Trophoblast cell (in vitro differentiated cells and primary cell): Measurements from ENCODE around the gene MYH2.

Experiments
- DNase-seq, 2 donors: peaks; one replicate each; pipeline ENCODE4 v3.0.0-alpha.2; 2016
- H2AFZ ChIP-seq: 2 replicates; pipeline ENCODE4 v1.6.1; 2013; ENCODE audit warnings: low read length, moderate library complexity, mild to moderate bottlenecking; ENCODE audit not compliant: insufficient read depth, poor library complexity
- H2AK5ac ChIP-seq: 2 replicates; pipeline ENCODE4 v1.6.1; 2013; ENCODE audit warnings: mild to moderate bottlenecking, low read length
- H2BK120ac ChIP-seq: 2 replicates; pipeline ENCODE4 v1.6.1; 2013; ENCODE audit warnings: low read length, mild to moderate bottlenecking, moderate library complexity; ENCODE audit not compliant: insufficient read depth, poor library complexity
- H2BK12ac ChIP-seq: 2 replicates; pipeline ENCODE4 v1.6.1; 2013; ENCODE audit warnings: mild to moderate bottlenecking, low read length, moderate library complexity
- H2BK5ac ChIP-seq: 2 replicates; pipeline ENCODE4 v1.6.1; 2013; ENCODE audit warnings: low read length, low read depth, moderate library complexity, mild to moderate bottlenecking; ENCODE audit not compliant: poor library complexity
- H3K14ac ChIP-seq: 2 replicates; pipeline ENCODE4 v1.6.1; 2013; ENCODE audit warnings: mild to moderate bottlenecking, low read length
- H3K18ac ChIP-seq: 2 replicates; pipeline ENCODE4 v1.6.1; 2013; ENCODE audit warnings: mild to moderate bottlenecking, low read length
- H3K23ac ChIP-seq: 2 replicates; pipeline ENCODE4 v1.6.1; 2013; ENCODE audit warnings: low read length
- H3K27ac ChIP-seq: 2 replicates; pipeline ENCODE4 v1.5.1; 2013; ENCODE audit warnings: low read depth, mild to moderate bottlenecking, inconsistent platforms, low read length, moderate library complexity
- H3K27me3 ChIP-seq: 2 replicates; pipeline ENCODE4 v1.6.1; 2013; ENCODE audit warnings: inconsistent platforms, mild to moderate bottlenecking, low read length, moderate library complexity; ENCODE audit not compliant: insufficient read depth
- H3K36me3 ChIP-seq, 2 experiments: 1 replicate in 1 of 2; 2 replicates in 1 of 2; pipeline ENCODE4 v1.6.1; 2013; ENCODE audit warnings: low read length in 2 of 2, mild to moderate bottlenecking in 2 of 2, moderate library complexity in 1 of 2; ENCODE audit not compliant: insufficient read depth in 2 of 2, control insufficient read depth in 1 of 2
- H3K4ac ChIP-seq: 2 replicates; pipeline ENCODE4 v1.6.1; 2013; ENCODE audit warnings: low read depth, mild to moderate bottlenecking, low read length, moderate library complexity
- H3K4me1 ChIP-seq, 2 experiments: 1 replicate in 1 of 2; 2 replicates in 1 of 2; pipeline ENCODE4 v1.6.1; 2013; ENCODE audit warnings: low read length in 2 of 2, mild to moderate bottlenecking in 2 of 2, moderate library complexity in 1 of 2; ENCODE audit not compliant: insufficient read depth in 2 of 2, control insufficient read depth in 1 of 2
- H3K4me2 ChIP-seq: 2 replicates; pipeline ENCODE4 v1.6.1; 2013; ENCODE audit warnings: inconsistent platforms, mild to moderate bottlenecking, low read length, moderate library complexity
- H3K4me3 ChIP-seq: 2 replicates; pipeline ENCODE4 v1.5.1; 2013; ENCODE audit warnings: mild to moderate bottlenecking, low read depth, low read length, inconsistent platforms
- H3K79me1 ChIP-seq: one replicate; pipeline ENCODE4 v1.6.1; 2013; ENCODE audit warnings: low read length
- H3K79me2 ChIP-seq: 2 replicates; pipeline ENCODE4 v1.6.1; 2013; ENCODE audit warnings: low read length, mild to moderate bottlenecking; ENCODE audit not compliant: control insufficient read depth, insufficient read depth, poor library complexity
- H3K9ac ChIP-seq: 2 replicates; pipeline ENCODE4 v1.6.1; 2013; ENCODE audit warnings: mild to moderate bottlenecking, low read length
- H3K9me3 ChIP-seq: 2 replicates; pipeline ENCODE4 v1.6.1; 2013; ENCODE audit warnings: low read depth, mild to moderate bottlenecking, control low read depth, inconsistent platforms, low read length; ENCODE audit not compliant: insufficient read depth
- H4K12ac ChIP-seq: 2 replicates; pipeline ENCODE4 v1.6.1; 2013; ENCODE audit warnings: low read depth, mild to moderate bottlenecking, low read length, moderate library complexity
- H4K8ac ChIP-seq: 2 replicates; pipeline ENCODE4 v1.6.1; 2013; ENCODE audit warnings: low read depth, mild to moderate bottlenecking, low read length, moderate library complexity
- H4K91ac ChIP-seq: one replicate; pipeline ENCODE4 v1.6.1; 2013; ENCODE audit warnings: low read depth, mild to moderate bottlenecking, low read length, moderate library complexity
- WGBS: extraction: QIAGEN DNeasy Blood & Tissue Kit; methylation state at CpG from one replicate; pipeline ENCODE4 v1.1.7; 2013; ENCODE audit warnings: missing lambda C conversion rate; ENCODE audit not compliant: insufficient read length, insufficient coverage; ENCODE audit errors: extremely low coverage; 5-methylcytosine and 5-hydroxymethylcytosine counted together

Gene MYH2

GRCh38 chr17:10512856-10513255 lies 36.6 kb downstream of the MYH2 start:
- Histone ChIP-seq H3K36me3 (no peaks in the 10 kb centered on the region), H3K4me3 (no peak overlapping the region), H3K4me2 (no peak overlapping the region), H2BK120ac (no peak overlapping the region), H3K79me1 (no peaks in the 10 kb centered on the region), H3K27ac (no peak overlapping the region), H4K91ac (no peak overlapping the region), H3K4me1 (no peaks in the 10 kb centered on the region), H3K23ac (no peak overlapping the region), H2AFZ (no peak overlapping the region), H3K4ac (no peak overlapping the region), H3K9me3 (no peaks in the 10 kb centered on the region), H4K8ac (no peak overlapping the region), H2BK12ac (no peak overlapping the region), H3K27me3 (no peaks in the 10 kb centered on the region), H3K18ac (no peak overlapping the region), H3K9ac (no peak overlapping the region), H4K12ac (no peak overlapping the region), H2BK5ac (no peak overlapping the region), H3K14ac (no peak overlapping the region), H3K79me2 (no peaks in the 10 kb centered on the region), H2AK5ac (no peak overlapping the region)
- WGBS = no CpG with 5 or more reads among the region's 2 CpGs
- DNase-seq = no peak

- Histone ChIP-seq H4K12ac (no peak overlapping the region), H4K8ac (no peak overlapping the region), H3K14ac (no peak overlapping the region), H3K79me1 (no peaks in the 10 kb centered on the region), H3K36me3 (no peaks in the 10 kb centered on the region), H2BK12ac (no peak overlapping the region), H3K9ac (no peak overlapping the region), H2AFZ (no peak overlapping the region), H3K4me3 (no peak overlapping the region), H2BK5ac (no peak overlapping the region), H3K4ac (no peak overlapping the region), H3K4me2 (no peak overlapping the region), H3K9me3 (no peaks in the 10 kb centered on the region), H2AK5ac (no peak overlapping the region), H4K91ac (no peak overlapping the region), H2BK120ac (no peak overlapping the region), H3K4me1 (no peaks in the 10 kb centered on the region), H3K27ac (no peak overlapping the region), H3K23ac (no peak overlapping the region), H3K79me2 (no peaks in the 10 kb centered on the region), H3K18ac (no peak overlapping the region), H3K27me3 (no peaks in the 10 kb centered on the region)
- no peak for DNase-seq
- WGBS = no CpG with 5 or more reads among the region's 3 CpGs
Observed at GRCh38 chr17:10499950-10500349, 49.5 kb downstream of the MYH2 start.

- Histone ChIP-seq H3K23ac (no peak overlapping the region), H3K79me2 (no peaks in the 10 kb centered on the region), H2BK120ac (no peak overlapping the region), H4K91ac (no peak overlapping the region), H3K36me3 (no peaks in the 10 kb centered on the region), H3K79me1 (no peaks in the 10 kb centered on the region), H3K4me3 (no peak overlapping the region), H3K18ac (no peak overlapping the region), H4K12ac (no peak overlapping the region), H3K27me3 (no peaks in the 10 kb centered on the region), H3K9ac (no peak overlapping the region), H3K9me3 (no peaks in the 10 kb centered on the region), H3K4me2 (no peak overlapping the region), H4K8ac (no peak overlapping the region), H2BK12ac (no peak overlapping the region), H3K4ac (no peak overlapping the region), H2BK5ac (no peak overlapping the region), H3K4me1 (no peaks in the 10 kb centered on the region), H3K27ac (no peak overlapping the region), H2AK5ac (no peak overlapping the region), H2AFZ (no peak overlapping the region), H3K14ac (no peak overlapping the region)
- no CpG with 5 or more reads among the region's 2 CpGs for WGBS
- no peak for DNase-seq
Observed at GRCh38 chr17:10492004-10492403, 57.5 kb downstream of the MYH2 start.

- Histone ChIP-seq H3K9ac (no peak overlapping the region), H3K36me3 (peaks cover 0 to 1% of the 10 kb centered on the region in 2 experiments), H2AFZ (no peak overlapping the region), H3K14ac (no peak overlapping the region), H2AK5ac (no peak overlapping the region), H3K23ac (no peak overlapping the region), H3K4me3 (no peak overlapping the region), H3K18ac (no peak overlapping the region), H4K8ac (no peak overlapping the region), H2BK5ac (no peak overlapping the region), H3K4ac (no peak overlapping the region), H3K79me2 (no peaks in the 10 kb centered on the region), H3K4me2 (no peak overlapping the region), H3K27ac (no peak overlapping the region), H3K27me3 (no peaks in the 10 kb centered on the region), H4K91ac (no peak overlapping the region), H3K4me1 (no peaks in the 10 kb centered on the region), H3K79me1 (no peaks in the 10 kb centered on the region), H3K9me3 (peaks cover 2% of the 10 kb centered on the region), H2BK120ac (no peak overlapping the region), H4K12ac (no peak overlapping the region), H2BK12ac (no peak overlapping the region)
- DNase-seq = no peak
- no CpG with 5 or more reads among the region's 1 CpG for WGBS
Observed at GRCh38 chr17:10482252-10482651, 67.2 kb downstream of the MYH2 start.
